ENCODE measurements around the gene MLANA. TPM values are rescaled to one million over a fixed set of nuclear protein-coding genes. Genes with fewer than 3 reads are reported as not detected.

Gene MLANA
- polyA plus RNA-seq, 3 donors = not detected

GRCh38 chr9:5922192-5922591, 31.5 kb downstream of the MLANA start:
- Histone ChIP-seq H3K4me1 (ENCODE audit: control insufficient read depth in 1 of 2, insufficient read depth in 2 of 2, low read length in 2 of 2) (no peaks in the 10 kb centered on the region), H3K9me3 (replicated peaks in 1 of 2; ENCODE audit: control insufficient read depth in 1 of 2, insufficient read depth in 1 of 2, low read length in 2 of 2) (no peaks in the 10 kb centered on the region), H3K27ac (ENCODE audit: low read depth in 1 of 2, low read length in 2 of 2) (no peak overlapping the region), H3K79me2 (ENCODE audit: insufficient read depth, low read length) (no peaks in the 10 kb centered on the region), H3K4me3 (replicated peaks in 1 of 3; ENCODE audit: low read depth in 2 of 3, low read length in 3 of 3) (no peak overlapping the region), H3K9ac (ENCODE audit: insufficient read depth, low read length, poor library complexity, severe bottlenecking) (no peak overlapping the region), H2AFZ (ENCODE audit: insufficient read depth, low read depth, low read length, poor library complexity, severe bottlenecking) (no peak overlapping the region), H3K27me3 (ENCODE audit: control insufficient read depth in 2 of 2, insufficient read depth in 2 of 2, low read length in 2 of 2) (no peaks in the 10 kb centered on the region), H3K4me2 (replicated peaks; ENCODE audit: extremely low read depth, low read length, poor library complexity, severe bottlenecking) (no peak overlapping the region), H4K20me1 (ENCODE audit: insufficient read depth, low read length) (no peaks in the 10 kb centered on the region), H3K36me3 (replicated peaks in 1 of 2; ENCODE audit: control insufficient read depth in 1 of 2, insufficient read depth in 2 of 2, low read length in 2 of 2) (peaks cover 41 to 70% of the 10 kb centered on the region in 2 donors)
- no peaks in the 10 kb centered on the region for H3K27me3 Mint-ChIP-seq (ENCODE audit: low read depth in 3 of 3)
- H3K4me3 Mint-ChIP-seq = no peak overlapping the region
- WGBS (ENCODE audit: insufficient coverage) = 98% methylated on average over 2 of the region's 2 CpGs
- no peak overlapping the region for H3K27ac Mint-ChIP-seq
- H3K4me1 Mint-ChIP-seq = no peaks in the 10 kb centered on the region
- DNase-seq = no peak
- TF ChIP-seq CTCF (IDR thresholded peaks at IDR 0.05) = no peak
- intact Hi-C loops (cut with micrococcal nuclease) = no loop called here
- H3K36me3 Mint-ChIP-seq = peaks cover 44 to 60% of the 10 kb centered on the region in 2 donors
- no peaks in the 10 kb centered on the region for H3K9me3 Mint-ChIP-seq

- WGBS (ENCODE audit: insufficient coverage) = no CpG with 5 or more reads among the region's 1 CpG
- Mint-ChIP-seq H3K4me3 (no peak overlapping the region), H3K9me3 (no peaks in the 10 kb centered on the region), H3K27me3 (ENCODE audit: low read depth in 3 of 3) (no peaks in the 10 kb centered on the region), H3K27ac (no peak overlapping the region), H3K36me3 (peaks cover 18 to 19% of the 10 kb centered on the region in 2 donors), H3K4me1 (no peaks in the 10 kb centered on the region)
- intact Hi-C loops (cut with micrococcal nuclease) = no loop called here
- no peaks in the 10 kb centered on the region for H3K79me2 ChIP-seq (ENCODE audit: insufficient read depth, low read length)
- H3K36me3 ChIP-seq (replicated peaks in 1 of 2; ENCODE audit: control insufficient read depth in 1 of 2, insufficient read depth in 2 of 2, low read length in 2 of 2) = peaks cover 21 to 49% of the 10 kb centered on the region in 2 donors
- H3K4me3 ChIP-seq (replicated peaks in 1 of 3; ENCODE audit: low read depth in 2 of 3, low read length in 3 of 3) = no peak overlapping the region
- DNase-seq = no peak
- no peak overlapping the region for H3K9ac ChIP-seq (ENCODE audit: insufficient read depth, low read length, poor library complexity, severe bottlenecking)
- H4K20me1 ChIP-seq (ENCODE audit: insufficient read depth, low read length) = no peaks in the 10 kb centered on the region
- H3K9me3 ChIP-seq (replicated peaks in 1 of 2; ENCODE audit: control insufficient read depth in 1 of 2, insufficient read depth in 1 of 2, low read length in 2 of 2) = no peaks in the 10 kb centered on the region
- no peak for TF ChIP-seq CTCF (IDR thresholded peaks at IDR 0.05)
- no peaks in the 10 kb centered on the region for H3K27me3 ChIP-seq (ENCODE audit: control insufficient read depth in 2 of 2, insufficient read depth in 2 of 2, low read length in 2 of 2)
- no peak overlapping the region for H3K27ac ChIP-seq (ENCODE audit: low read depth in 1 of 2, low read length in 2 of 2)
- no peak overlapping the region for H2AFZ ChIP-seq (ENCODE audit: insufficient read depth, low read depth, low read length, poor library complexity, severe bottlenecking)
- H3K4me2 ChIP-seq (replicated peaks; ENCODE audit: extremely low read depth, low read length, poor library complexity, severe bottlenecking) = no peak overlapping the region
- H3K4me1 ChIP-seq (ENCODE audit: control insufficient read depth in 1 of 2, insufficient read depth in 2 of 2, low read length in 2 of 2) = no peaks in the 10 kb centered on the region
Observed at GRCh38 chr9:5931657-5932056, 41.0 kb downstream of the MLANA start.
